Measurements from ENCODE around the gene CAMTA2. TPM values are rescaled to one million over a fixed set of nuclear protein-coding genes. Genes with fewer than 3 reads are reported as not detected.

The CAMTA2 gene
- total RNA-seq, 6 experiments from 2014 or later, result 48.9 to 60.8 (median 54.1) TPM

DNA sequence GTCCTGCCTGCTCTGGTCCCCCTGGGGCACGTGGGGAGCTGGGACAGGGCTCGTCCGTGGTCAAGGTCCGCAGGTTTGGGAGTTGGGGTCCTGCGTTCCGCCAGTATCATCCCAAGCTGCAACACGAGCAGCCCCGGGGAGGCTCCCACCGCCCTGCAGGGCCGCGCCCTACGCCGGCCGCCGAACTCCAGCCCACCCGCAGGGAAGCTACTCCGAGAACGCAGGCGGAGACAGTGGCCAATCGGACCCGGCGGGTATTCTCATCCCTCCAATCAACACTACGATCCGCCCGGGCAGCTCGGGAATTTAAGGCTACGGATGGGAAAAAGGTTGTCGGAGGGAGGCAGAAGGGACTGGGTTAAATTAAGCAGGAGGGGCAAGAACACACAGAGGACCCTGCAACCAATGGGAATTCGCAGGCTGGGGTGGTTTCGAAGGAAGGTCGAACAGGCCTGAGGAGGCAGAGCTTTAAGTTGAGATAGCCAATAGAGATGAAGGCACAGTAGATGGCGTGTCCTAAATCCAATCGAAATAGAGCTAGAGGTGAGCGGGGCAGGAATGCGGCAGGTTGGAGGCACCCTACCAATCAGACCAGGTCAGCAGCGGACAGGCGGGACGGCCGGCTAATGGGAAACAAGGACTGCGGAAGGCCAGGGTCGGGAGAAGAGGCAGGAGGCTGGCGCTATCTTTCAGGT, 20.5 kb downstream of the CAMTA2 start:
- Mint-ChIP-seq H3K27ac (no peak overlapping the region), H3K36me3 (ENCODE audit: low read depth) (peaks cover 24% of the 10 kb centered on the region), H3K9me3 (peaks cover 4% of the 10 kb centered on the region; the same call in 1 of the 2 replicates), H3K4me3 (no peak overlapping the region), H3K4me1 (ENCODE audit: low read depth) (peaks cover 15% of the 10 kb centered on the region), H3K27me3 (ENCODE audit: insufficient read depth) (peaks cover 18% of the 10 kb centered on the region)
- DNase-seq, result peak; percentile 100
- TF ChIP-seq, protein P1, sequence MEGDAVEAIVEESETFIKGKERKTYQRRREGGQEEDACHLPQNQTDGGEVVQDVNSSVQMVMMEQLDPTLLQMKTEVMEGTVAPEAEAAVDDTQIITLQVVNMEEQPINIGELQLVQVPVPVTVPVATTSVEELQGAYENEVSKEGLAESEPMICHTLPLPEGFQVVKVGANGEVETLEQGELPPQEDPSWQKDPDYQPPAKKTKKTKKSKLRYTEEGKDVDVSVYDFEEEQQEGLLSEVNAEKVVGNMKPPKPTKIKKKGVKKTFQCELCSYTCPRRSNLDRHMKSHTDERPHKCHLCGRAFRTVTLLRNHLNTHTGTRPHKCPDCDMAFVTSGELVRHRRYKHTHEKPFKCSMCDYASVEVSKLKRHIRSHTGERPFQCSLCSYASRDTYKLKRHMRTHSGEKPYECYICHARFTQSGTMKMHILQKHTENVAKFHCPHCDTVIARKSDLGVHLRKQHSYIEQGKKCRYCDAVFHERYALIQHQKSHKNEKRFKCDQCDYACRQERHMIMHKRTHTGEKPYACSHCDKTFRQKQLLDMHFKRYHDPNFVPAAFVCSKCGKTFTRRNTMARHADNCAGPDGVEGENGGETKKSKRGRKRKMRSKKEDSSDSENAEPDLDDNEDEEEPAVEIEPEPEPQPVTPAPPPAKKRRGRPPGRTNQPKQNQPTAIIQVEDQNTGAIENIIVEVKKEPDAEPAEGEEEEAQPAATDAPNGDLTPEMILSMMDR (IDR thresholded peaks at IDR 0.05), result no peak

- Mint-ChIP-seq H3K27ac (peak overlapping the region; percentile 67), H3K4me3 (no peak overlapping the region; the same call in 1 of the 2 replicates), H3K4me1 (ENCODE audit: low read depth) (peaks cover 15% of the 10 kb centered on the region), H3K36me3 (ENCODE audit: low read depth) (peaks cover 20% of the 10 kb centered on the region), H3K27me3 (ENCODE audit: insufficient read depth) (peaks cover 18% of the 10 kb centered on the region), H3K9me3 (peaks cover 4% of the 10 kb centered on the region; the same call in 1 of the 2 replicates)
- DNase-seq, result no peak
- TF ChIP-seq, protein P1 (IDR thresholded peaks at IDR 0.05), result no peak
Measured at GRCh38 chr17:4965311-4965986, 22.0 kb downstream of the CAMTA2 start.

DNA sequence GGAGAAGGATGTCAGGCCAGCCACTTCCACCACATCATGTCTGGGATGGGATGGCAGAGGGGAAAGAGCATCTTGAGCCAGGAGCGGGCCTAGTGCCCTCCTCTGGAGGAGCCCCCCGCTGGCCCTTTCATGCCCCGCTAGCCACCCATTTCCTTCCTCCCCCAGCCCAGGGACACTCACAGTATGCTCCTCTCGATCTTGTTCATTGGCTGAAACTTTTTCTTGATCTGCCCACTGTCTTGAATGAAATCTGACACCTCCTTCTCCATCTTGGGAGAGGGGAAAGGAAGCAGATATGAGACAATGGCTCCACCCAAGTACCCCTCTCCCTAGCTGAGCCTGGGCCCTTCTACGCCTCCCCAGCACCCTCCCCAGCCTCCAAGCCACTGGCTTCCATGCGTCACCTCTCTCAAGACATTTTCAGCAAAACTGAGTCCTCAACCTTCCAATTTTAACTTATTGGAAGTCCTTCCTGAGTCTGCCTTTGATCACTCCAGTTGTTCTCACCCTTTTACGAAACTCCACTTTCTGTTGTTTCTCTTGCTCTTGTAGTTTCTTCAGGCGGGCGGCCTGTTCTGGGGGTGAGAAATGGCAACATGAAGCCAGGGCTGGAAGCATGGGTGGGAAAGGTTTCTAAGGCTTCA, 27.1 kb downstream of the CAMTA2 start:
- Mint-ChIP-seq H3K27me3 (ENCODE audit: insufficient read depth) (peaks cover 13% of the 10 kb centered on the region), H3K9me3 (no peaks in the 10 kb centered on the region), H3K27ac (no peak overlapping the region), H3K36me3 (ENCODE audit: low read depth) (peaks cover 35% of the 10 kb centered on the region), H3K4me3 (no peak overlapping the region), H3K4me1 (ENCODE audit: low read depth) (peaks cover 4% of the 10 kb centered on the region)
- TF ChIP-seq, protein P1 (IDR thresholded peaks at IDR 0.05), result no peak
- no peak for DNase-seq

DNA sequence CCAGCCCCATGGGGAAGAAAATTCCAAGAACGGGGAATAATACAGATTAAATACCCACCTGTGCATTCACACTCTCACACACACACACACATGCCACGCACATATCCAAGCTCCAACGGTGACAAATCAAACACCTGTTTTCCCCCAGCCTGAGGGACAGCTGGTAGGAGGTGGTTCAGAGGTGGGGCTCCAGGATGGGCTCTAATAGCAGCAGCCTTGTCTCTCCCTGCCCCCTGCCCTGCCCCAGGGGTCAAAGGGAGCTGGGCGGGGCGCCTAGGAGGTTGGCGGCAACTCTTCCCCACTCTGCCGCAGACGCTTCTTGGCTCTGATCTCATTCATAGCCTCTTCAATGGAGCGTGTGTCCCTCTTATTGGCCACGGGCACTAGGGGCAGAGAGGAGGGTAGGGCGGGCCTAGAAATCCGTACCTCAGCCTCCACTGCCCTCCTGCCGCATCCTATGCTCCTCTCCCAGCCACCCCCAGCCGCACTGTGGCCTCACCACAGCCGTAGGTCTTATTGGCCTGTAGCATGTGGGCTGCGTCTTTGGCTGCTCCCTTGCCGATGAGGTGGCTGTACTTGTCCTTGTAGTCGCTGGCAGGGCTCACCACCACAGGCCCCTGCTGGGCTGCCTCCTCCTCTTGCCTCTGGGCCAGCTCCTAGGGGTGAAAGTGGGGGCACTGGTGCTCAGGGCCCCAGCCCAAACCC, 28.1 kb downstream of the CAMTA2 start:
- H3K36me3 Mint-ChIP-seq (ENCODE audit: low read depth), result peaks cover 31% of the 10 kb centered on the region
- no peak for DNase-seq
- H3K27me3 Mint-ChIP-seq (ENCODE audit: insufficient read depth), result peaks cover 8% of the 10 kb centered on the region
- H3K4me1 Mint-ChIP-seq (ENCODE audit: low read depth), result 0 out of 2 replicates have a peak, but pooled peaks cover under 1% of the 10 kb centered on the region
- H3K4me3 Mint-ChIP-seq, result no peak overlapping the region
- TF ChIP-seq, protein P1 (IDR thresholded peaks at IDR 0.05), result no peak
- no peaks in the 10 kb centered on the region for H3K9me3 Mint-ChIP-seq
- no peak overlapping the region for H3K27ac Mint-ChIP-seq

GRCh38 chr17:4958102-4958501, 29.4 kb downstream of the CAMTA2 start:
- H3K4me3 Mint-ChIP-seq, result no peak overlapping the region
- no peak overlapping the region for H3K27ac Mint-ChIP-seq
- H3K9me3 Mint-ChIP-seq, result no peaks in the 10 kb centered on the region
- H3K36me3 Mint-ChIP-seq (ENCODE audit: low read depth), result peaks cover 31% of the 10 kb centered on the region
- peaks cover 6% of the 10 kb centered on the region for H3K27me3 Mint-ChIP-seq (ENCODE audit: insufficient read depth)
- H3K4me1 Mint-ChIP-seq (ENCODE audit: low read depth), result peaks cover 13% of the 10 kb centered on the region
- no peak for DNase-seq
- TF ChIP-seq, protein P1 (IDR thresholded peaks at IDR 0.05), result no peak
